ENCODE measurements around the gene CTRB1. TPM values are rescaled to one million over a fixed set of nuclear protein-coding genes. Genes with fewer than 3 reads are reported as not detected.

The CTRB1 gene
- total and polyA plus RNA-seq, 2 of the 8 experiments (the other 6 are each of a cell fraction or from before 2014, with no cell fraction given): not detected

GRCh38 chr16:75176926-75177325 is 41.9 kb upstream of the CTRB1 start:
- H2BK12ac ChIP-seq (ENCODE audit: low read depth, low read length): no peak overlapping the region
- WGBS, 2 experiments (ENCODE audit: extremely low coverage in 1 of 2, insufficient coverage in 1 of 2, insufficient read length in 1 of 2, insufficient replicate concordance in 2 of 2, low coverage in 1 of 2, low lambda C conversion rate in 2 of 2, missing lambda C conversion rate in 1 of 2): 97% methylated on average over 2 of the region's 2 CpGs; no CpG with 5 or more reads in 1 of the 2 experiments
- FAIRE-seq (no peak), DNase-seq (ENCODE audit: low read depth in 1 of 2, low spot score in 2 of 2) (no peak)
- H4K91ac ChIP-seq (replicated peaks; ENCODE audit: insufficient read length, low read length): no peak overlapping the region
- no peaks in the 10 kb centered on the region for H3K79me2 ChIP-seq (ENCODE audit: control insufficient read depth in 1 of 2, insufficient read depth in 2 of 2, low read length in 2 of 2)
- ChIA-PET POLR2A (ENCODE audit: partially characterized antibody) (no interaction called here), CTCF (ENCODE audit: partially characterized antibody) (no interaction called here)
- no peak overlapping the region for H3K4me2 ChIP-seq (ENCODE audit: insufficient read depth in 1 of 2, low read depth in 2 of 2, low read length in 2 of 2)
- no peak overlapping the region for H4K8ac ChIP-seq (ENCODE audit: extremely low read depth, insufficient read depth, low read length)
- H3K27me3 ChIP-seq (replicated peaks in 1 of 4; ENCODE audit: control insufficient read depth in 3 of 4, extremely low read depth in 1 of 4, insufficient read depth in 3 of 4, low read length in 3 of 4): no peaks in the 10 kb centered on the region
- H2AK5ac ChIP-seq (ENCODE audit: low read depth, low read length): no peak overlapping the region
- no peaks in the 10 kb centered on the region for H3K4me1 ChIP-seq (replicated peaks in 1 of 4; ENCODE audit: control insufficient read depth in 3 of 4, insufficient read depth in 4 of 4, low read length in 3 of 4)
- H4K5ac ChIP-seq (ENCODE audit: insufficient read length, low read depth, low read length): no peak overlapping the region
- H3K36me3 ChIP-seq (ENCODE audit: control insufficient read depth in 2 of 4, insufficient read depth in 4 of 4, low read length in 3 of 4): peaks cover 0 to 4% (median 0%) of the 10 kb centered on the region in 4 experiments; a peak in 1 of 8 replicates
- H3K18ac ChIP-seq (ENCODE audit: extremely low read depth, low read length): no peak overlapping the region
- H3K14ac ChIP-seq (ENCODE audit: insufficient read length): no peak overlapping the region
- no peaks in the 10 kb centered on the region for H3K79me1 ChIP-seq (ENCODE audit: low read depth, low read length)
- no peak overlapping the region for H3K4me3 ChIP-seq (ENCODE audit: extremely low read depth in 1 of 4, insufficient read depth in 2 of 4, low read depth in 3 of 4, low read length in 4 of 4)
- H2BK120ac ChIP-seq (replicated peaks; ENCODE audit: low read depth, low read length): no peak overlapping the region
- no peaks in the 10 kb centered on the region for H4K20me1 ChIP-seq (replicated peaks in 1 of 2; ENCODE audit: control insufficient read depth in 1 of 2, insufficient read depth in 2 of 2, low read length in 2 of 2)
- H3K9me3 ChIP-seq (ENCODE audit: insufficient read depth in 2 of 2, low read depth in 1 of 2, low read length in 1 of 2): peaks cover 20 to 26% of the 10 kb centered on the region in 2 experiments
- H2AFZ ChIP-seq (ENCODE audit: low read length): no peak overlapping the region
- H2BK5ac ChIP-seq (ENCODE audit: low read depth, low read length): no peak overlapping the region
- no peak overlapping the region for H3K56ac ChIP-seq (replicated peaks; ENCODE audit: insufficient read length, low read depth, low read length)
- no peak overlapping the region for H2BK15ac ChIP-seq (ENCODE audit: low read length)
- H3K9ac ChIP-seq (replicated peaks in 1 of 4; ENCODE audit: extremely low read depth in 1 of 4, low read depth in 3 of 4, low read length in 3 of 4): no peak overlapping the region
- no peaks in the 10 kb centered on the region for H3K23me2 ChIP-seq (ENCODE audit: low read depth, low read length)
- no peak overlapping the region for H2BK20ac ChIP-seq (ENCODE audit: low read length)
- H3K23ac ChIP-seq (ENCODE audit: insufficient read length): no peak overlapping the region
- no peak overlapping the region for H3K4ac ChIP-seq (replicated peaks; ENCODE audit: insufficient read length, low read depth, low read length)
- no peak overlapping the region for H3K27ac ChIP-seq (ENCODE audit: low read depth, low read length)
- no peak for TF ChIP-seq POLR2AphosphoS5 (IDR thresholded peaks at IDR 0.05; ENCODE audit: low read depth, low read length)
- no peak for TF ChIP-seq TAF1 (IDR thresholded peaks at IDR 0.05; ENCODE audit: low read depth, low read length)
- no peak for TF ChIP-seq CEBPB (IDR thresholded peaks at IDR 0.05; ENCODE audit: low read depth, low read length)
- TF ChIP-seq KDM4A (IDR thresholded peaks at IDR 0.05; ENCODE audit: low read depth, low read length, severe bottlenecking): no peak
- TF ChIP-seq JUN (IDR thresholded peaks at IDR 0.05; ENCODE audit: low read depth, low read length): no peak
- no peak for TF ChIP-seq KDM1A (IDR thresholded peaks at IDR 0.05; ENCODE audit: borderline replicate concordance, low read length)
- TF ChIP-seq EGR1 (IDR thresholded peaks at IDR 0.05; ENCODE audit: borderline replicate concordance, low read depth, low read length): no peak
- no peak for TF ChIP-seq SUZ12 (IDR thresholded peaks at IDR 0.05; ENCODE audit: low read length)
- no peak for TF ChIP-seq MAX (IDR thresholded peaks at IDR 0.05)
- no peak for TF ChIP-seq KDM5A (IDR thresholded peaks at IDR 0.05; ENCODE audit: low read length)
- TF ChIP-seq BCL11A (IDR thresholded peaks at IDR 0.05; ENCODE audit: low read depth in 2 of 2, low read length in 2 of 2): no peak
- no peak for TF ChIP-seq RXRA (IDR thresholded peaks at IDR 0.05; ENCODE audit: insufficient read depth, low read depth, low read length)
- TF ChIP-seq CREB1 (IDR thresholded peaks at IDR 0.05): no peak
- TF ChIP-seq POU5F1 (IDR thresholded peaks at IDR 0.05; ENCODE audit: low read depth, low read length): no peak
- TF ChIP-seq ATF3 (IDR thresholded peaks at IDR 0.05; ENCODE audit: insufficient read depth, low read depth, low read length): no peak
- TF ChIP-seq CHD1 (IDR thresholded peaks at IDR 0.05; ENCODE audit: low read depth, low read length): no peak
